Measurements from ENCODE around the gene NFKBIL1. TPM values are rescaled to one million over a fixed set of nuclear protein-coding genes. Genes with fewer than 3 reads are reported as not detected.

NFKBIL1 gene
- total and polyA plus RNA-seq, 9 of the 15 experiments (the other 6 are each of a cell fraction or from before 2014, with no cell fraction given), result 0.49 to 33.1 (median 7.6) TPM

DNA sequence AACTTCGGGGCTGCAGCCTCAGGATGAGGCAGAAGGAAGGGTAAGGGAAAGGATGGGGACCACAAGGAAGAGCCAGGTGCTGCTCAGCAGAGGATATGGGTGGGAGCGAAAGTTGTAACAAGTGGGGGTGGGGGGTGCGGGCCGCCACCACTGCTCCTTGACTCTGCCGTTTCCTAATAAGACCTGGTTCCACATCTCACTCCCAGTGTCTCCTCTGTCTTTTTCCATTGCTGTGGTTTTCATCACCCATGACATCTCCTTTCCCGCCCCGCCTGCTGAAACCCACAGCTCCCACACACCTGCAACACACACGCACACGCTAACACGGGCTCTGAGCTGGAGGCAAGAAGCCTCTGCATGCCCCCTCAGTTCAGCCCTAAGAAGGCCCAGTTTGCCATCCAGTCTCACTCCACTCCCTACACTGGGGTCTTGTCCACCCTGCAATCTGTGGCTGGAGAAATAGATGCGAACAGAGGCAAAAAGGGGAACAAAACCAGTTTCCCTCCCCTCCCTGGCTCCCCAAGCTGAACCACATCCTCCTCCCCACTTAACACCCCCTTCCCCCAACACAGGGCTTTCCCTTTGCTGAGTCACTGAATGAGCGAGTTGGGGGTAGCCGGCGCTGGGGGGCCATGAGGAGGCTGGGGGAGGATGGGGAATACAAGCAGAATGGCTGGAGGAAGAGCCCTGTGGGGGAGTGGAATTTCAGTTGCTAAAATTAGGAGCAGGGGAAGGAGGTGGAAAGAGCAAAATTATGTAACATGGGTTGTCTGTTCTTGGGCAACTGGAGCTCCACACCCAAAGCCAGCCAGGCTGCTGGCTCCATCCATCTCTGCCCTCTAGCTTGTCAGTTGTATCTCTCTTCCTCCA is 11.5 kb downstream of the NFKBIL1 start (continued):
- TF ChIP-seq, protein P1, sequence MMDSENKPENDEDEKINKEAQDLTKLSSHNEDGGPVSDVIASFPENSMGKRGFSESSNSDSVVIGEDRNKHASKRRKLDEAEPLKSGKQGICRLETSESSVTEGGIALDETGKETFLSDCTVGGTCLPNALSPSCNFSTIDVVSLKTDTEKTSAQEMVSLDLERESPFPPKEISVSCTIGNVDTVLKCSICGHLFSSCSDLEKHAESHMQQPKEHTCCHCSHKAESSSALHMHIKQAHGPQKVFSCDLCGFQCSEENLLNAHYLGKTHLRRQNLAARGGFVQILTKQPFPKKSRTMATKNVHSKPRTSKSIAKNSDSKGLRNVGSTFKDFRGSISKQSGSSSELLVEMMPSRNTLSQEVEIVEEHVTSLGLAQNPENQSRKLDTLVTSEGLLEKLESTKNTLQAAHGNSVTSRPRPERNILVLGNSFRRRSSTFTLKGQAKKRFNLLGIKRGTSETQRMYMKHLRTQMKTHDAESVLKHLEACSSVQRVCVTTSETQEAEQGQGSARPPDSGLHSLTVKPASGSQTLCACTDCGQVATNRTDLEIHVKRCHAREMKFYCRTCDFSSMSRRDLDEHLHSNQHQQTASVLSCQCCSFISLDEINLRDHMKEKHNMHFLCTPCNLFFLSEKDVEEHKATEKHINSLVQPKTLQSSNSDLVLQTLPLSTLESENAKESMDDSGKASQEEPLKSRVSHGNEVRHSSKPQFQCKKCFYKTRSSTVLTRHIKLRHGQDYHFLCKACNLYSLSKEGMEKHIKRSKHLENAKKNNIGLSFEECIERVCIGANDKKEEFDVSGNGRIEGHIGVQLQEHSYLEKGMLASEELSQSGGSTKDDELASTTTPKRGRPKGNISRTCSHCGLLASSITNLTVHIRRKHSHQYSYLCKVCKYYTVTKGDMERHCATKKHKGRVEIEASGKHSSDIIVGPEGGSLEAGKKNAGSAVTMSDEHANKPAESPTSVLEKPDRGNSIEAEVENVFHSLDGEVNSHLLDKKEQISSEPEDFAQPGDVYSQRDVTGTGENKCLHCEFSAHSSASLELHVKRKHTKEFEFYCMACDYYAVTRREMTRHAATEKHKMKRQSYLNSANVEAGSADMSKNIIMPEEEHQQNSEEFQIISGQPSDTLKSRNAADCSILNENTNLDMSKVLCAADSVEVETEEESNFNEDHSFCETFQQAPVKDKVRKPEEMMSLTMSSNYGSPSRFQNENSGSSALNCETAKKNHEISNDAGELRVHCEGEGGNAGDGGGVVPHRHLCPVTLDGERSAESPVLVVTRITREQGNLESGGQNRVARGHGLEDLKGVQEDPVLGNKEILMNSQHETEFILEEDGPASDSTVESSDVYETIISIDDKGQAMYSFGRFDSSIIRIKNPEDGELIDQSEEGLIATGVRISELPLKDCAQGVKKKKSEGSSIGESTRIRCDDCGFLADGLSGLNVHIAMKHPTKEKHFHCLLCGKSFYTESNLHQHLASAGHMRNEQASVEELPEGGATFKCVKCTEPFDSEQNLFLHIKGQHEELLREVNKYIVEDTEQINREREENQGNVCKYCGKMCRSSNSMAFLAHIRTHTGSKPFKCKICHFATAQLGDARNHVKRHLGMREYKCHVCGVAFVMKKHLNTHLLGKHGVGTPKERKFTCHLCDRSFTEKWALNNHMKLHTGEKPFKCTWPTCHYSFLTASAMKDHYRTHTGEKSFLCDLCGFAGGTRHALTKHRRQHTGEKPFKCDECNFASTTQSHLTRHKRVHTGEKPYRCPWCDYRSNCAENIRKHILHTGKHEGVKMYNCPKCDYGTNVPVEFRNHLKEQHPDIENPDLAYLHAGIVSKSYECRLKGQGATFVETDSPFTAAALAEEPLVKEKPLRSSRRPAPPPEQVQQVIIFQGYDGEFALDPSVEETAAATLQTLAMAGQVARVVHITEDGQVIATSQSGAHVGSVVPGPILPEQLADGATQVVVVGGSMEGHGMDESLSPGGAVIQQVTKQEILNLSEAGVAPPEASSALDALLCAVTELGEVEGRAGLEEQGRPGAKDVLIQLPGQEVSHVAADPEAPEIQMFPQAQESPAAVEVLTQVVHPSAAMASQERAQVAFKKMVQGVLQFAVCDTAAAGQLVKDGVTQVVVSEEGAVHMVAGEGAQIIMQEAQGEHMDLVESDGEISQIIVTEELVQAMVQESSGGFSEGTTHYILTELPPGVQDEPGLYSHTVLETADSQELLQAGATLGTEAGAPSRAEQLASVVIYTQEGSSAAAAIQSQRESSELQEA (IDR thresholded peaks at IDR 0.05; ENCODE audit: low read depth), result no peak
- TF ChIP-seq MEF2A (IDR thresholded peaks at IDR 0.05; ENCODE audit: control insufficient read depth, low read depth, low read length) (peak; percentile 57), TAF7 (tag; IDR thresholded peaks at IDR 0.05) (no peak), NEUROD1 (IDR thresholded peaks at IDR 0.05; ENCODE audit: borderline replicate concordance, low read depth, low read length, partially characterized antibody) (peak; percentile 69), TOE1 (IDR thresholded peaks at IDR 0.05; ENCODE audit: borderline replicate concordance) (0 out of 2 replicates have a peak, but pooled peaks have one; percentile 28), TOE1 (CRISPR knock-in tag; IDR thresholded peaks at IDR 0.05; ENCODE audit: borderline replicate concordance, low read depth) (no peak), ZNF785 (CRISPR knock-in tag; IDR thresholded peaks at IDR 0.05) (no peak), ADNP (tag; IDR thresholded peaks at IDR 0.05) (no peak), ZNF764 (CRISPR knock-in tag; IDR thresholded peaks at IDR 0.05; ENCODE audit: low read depth) (no peak), ZNF282 (CRISPR knock-in tag; IDR thresholded peaks at IDR 0.05) (no peak), FOXA1 (IDR thresholded peaks at IDR 0.05; ENCODE audit: borderline replicate concordance) (no peak), SRSF9 (IDR thresholded peaks at IDR 0.05; ENCODE audit: borderline replicate concordance, low read depth, low read length) (no peak), ZNF217 (CRISPR knock-in tag; IDR thresholded peaks at IDR 0.05) (no peak), ZC3H4 (CRISPR knock-in tag; IDR thresholded peaks at IDR 0.05; ENCODE audit: borderline replicate concordance) (no peak), TRIM28 (IDR thresholded peaks at IDR 0.05) (no peak)
- TF ChIP-seq, protein P2, sequence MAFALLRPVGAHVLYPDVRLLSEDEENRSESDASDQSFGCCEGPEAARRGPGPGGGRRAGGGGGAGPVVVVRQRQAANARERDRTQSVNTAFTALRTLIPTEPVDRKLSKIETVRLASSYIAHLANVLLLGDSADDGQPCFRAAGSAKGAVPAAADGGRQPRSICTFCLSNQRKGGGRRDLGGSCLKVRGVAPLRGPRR (CRISPR knock-in tag; IDR thresholded peaks at IDR 0.05), result no peak
- TF ChIP-seq, protein P3, sequence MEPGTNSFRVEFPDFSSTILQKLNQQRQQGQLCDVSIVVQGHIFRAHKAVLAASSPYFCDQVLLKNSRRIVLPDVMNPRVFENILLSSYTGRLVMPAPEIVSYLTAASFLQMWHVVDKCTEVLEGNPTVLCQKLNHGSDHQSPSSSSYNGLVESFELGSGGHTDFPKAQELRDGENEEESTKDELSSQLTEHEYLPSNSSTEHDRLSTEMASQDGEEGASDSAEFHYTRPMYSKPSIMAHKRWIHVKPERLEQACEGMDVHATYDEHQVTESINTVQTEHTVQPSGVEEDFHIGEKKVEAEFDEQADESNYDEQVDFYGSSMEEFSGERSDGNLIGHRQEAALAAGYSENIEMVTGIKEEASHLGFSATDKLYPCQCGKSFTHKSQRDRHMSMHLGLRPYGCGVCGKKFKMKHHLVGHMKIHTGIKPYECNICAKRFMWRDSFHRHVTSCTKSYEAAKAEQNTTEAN (CRISPR knock-in tag; IDR thresholded peaks at IDR 0.05), result no peak
- TF ChIP-seq, protein P4, sequence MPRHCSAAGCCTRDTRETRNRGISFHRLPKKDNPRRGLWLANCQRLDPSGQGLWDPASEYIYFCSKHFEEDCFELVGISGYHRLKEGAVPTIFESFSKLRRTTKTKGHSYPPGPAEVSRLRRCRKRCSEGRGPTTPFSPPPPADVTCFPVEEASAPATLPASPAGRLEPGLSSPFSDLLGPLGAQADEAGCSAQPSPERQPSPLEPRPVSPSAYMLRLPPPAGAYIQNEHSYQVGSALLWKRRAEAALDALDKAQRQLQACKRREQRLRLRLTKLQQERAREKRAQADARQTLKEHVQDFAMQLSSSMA (CRISPR knock-in tag; IDR thresholded peaks at IDR 0.05), result no peak
